ENCODE results near the gene ZNF490. TPM values are rescaled to one million over a fixed set of nuclear protein-coding genes. Genes with fewer than 3 reads are reported as not detected.

Gene ZNF490
- total RNA-seq, 4 donors from 2014 or later = 5.1 to 8.6 (median 6.7) TPM

- ATAC-seq = no peak
- no peaks in the 10 kb centered on the region for H3K27me3 ChIP-seq
- H3K36me3 ChIP-seq = peaks cover 0 to 64% of the 10 kb centered on the region in 2 donors
- 74 to 79% methylated on average over 2 to 3 of the region's 3 CpGs for WGBS, 2 donors (ENCODE audit: low coverage in 1 of 2)
- H3K4me1 ChIP-seq = peaks cover 0 to 29% (median 8%) of the 10 kb centered on the region in 3 donors
- H3K27ac ChIP-seq = no peak overlapping the region
- no peak overlapping the region for H3K4me3 ChIP-seq
- H3K9me3 ChIP-seq = no peaks in the 10 kb centered on the region
- TF ChIP-seq CTCF (IDR thresholded peaks at IDR 0.05) (no peak), EP300 (IDR thresholded peaks at IDR 0.05) (no peak), POLR2A (IDR thresholded peaks at IDR 0.05) (no peak), POLR2AphosphoS5 (IDR thresholded peaks at IDR 0.05) (no peak)
Measured at GRCh38 chr19:12607631-12608030, 3.0 kb downstream of the ZNF490 start.

- peaks cover 0 to 66% of the 10 kb centered on the region in 2 donors for H3K36me3 ChIP-seq
- H3K4me1 ChIP-seq = peaks cover 0 to 21% (median 8%) of the 10 kb centered on the region in 3 donors
- no peaks in the 10 kb centered on the region for H3K9me3 ChIP-seq
- H3K4me3 ChIP-seq = no peak overlapping the region
- no peak for ATAC-seq
- 89% methylated on average over 1 of the region's 1 CpG; no CpG with 5 or more reads in 1 of the 2 donors for WGBS, 2 donors (ENCODE audit: low coverage in 1 of 2)
- no peak overlapping the region for H3K27ac ChIP-seq
- no peaks in the 10 kb centered on the region for H3K27me3 ChIP-seq
- no peak for TF ChIP-seq POLR2AphosphoS5 (IDR thresholded peaks at IDR 0.05)
- TF ChIP-seq POLR2A (IDR thresholded peaks at IDR 0.05) = no peak
Measured at GRCh38 chr19:12606796-12607195, 3.8 kb downstream of the ZNF490 start.

GRCh38 chr19:12603714-12604113 lies 6.9 kb downstream of the ZNF490 start:
- Histone ChIP-seq H3K4me3 (no peak overlapping the region), H3K27me3 (no peaks in the 10 kb centered on the region), H3K9me3 (no peaks in the 10 kb centered on the region), H3K36me3 (peaks cover 0 to 82% of the 10 kb centered on the region in 2 donors), H3K4me1 (peaks cover 0 to 4% (median 0%) of the 10 kb centered on the region in 3 donors), H3K27ac (no peak overlapping the region)
- 75% methylated on average over 1 of the region's 1 CpG; no CpG with 5 or more reads in 1 of the 2 donors for WGBS, 2 donors (ENCODE audit: low coverage in 1 of 2)
- TF ChIP-seq EP300 (IDR thresholded peaks at IDR 0.05) = no peak
- no peak for TF ChIP-seq POLR2A (IDR thresholded peaks at IDR 0.05)
- TF ChIP-seq POLR2AphosphoS5 (IDR thresholded peaks at IDR 0.05) = no peak
- no peak for TF ChIP-seq CTCF (IDR thresholded peaks at IDR 0.05)
- ATAC-seq = no peak

- WGBS, 2 donors (ENCODE audit: low coverage in 1 of 2) = 75 to 81% methylated on average over 8 to 10 of the region's 11 CpGs
- Histone ChIP-seq H3K27ac (no peak overlapping the region), H3K4me1 (no peaks in the 10 kb centered on the region), H3K9me3 (no peaks in the 10 kb centered on the region), H3K27me3 (no peaks in the 10 kb centered on the region), H3K4me3 (no peak overlapping the region), H3K36me3 (peaks cover 0 to 52% of the 10 kb centered on the region in 2 donors)
- ATAC-seq = no peak
- TF ChIP-seq EP300 (IDR thresholded peaks at IDR 0.05) (no peak), CTCF (IDR thresholded peaks at IDR 0.05) (no peak), POLR2AphosphoS5 (IDR thresholded peaks at IDR 0.05) (no peak), POLR2A (IDR thresholded peaks at IDR 0.05) (no peak)
Measured at GRCh38 chr19:12597594-12597993, 13.0 kb downstream of the ZNF490 start.

GRCh38 chr19:12596927-12597548 lies 13.6 kb downstream of the ZNF490 start:
- 53 to 69% methylated on average over 10 to 17 of the region's 38 CpGs for WGBS, 2 donors (ENCODE audit: low coverage in 1 of 2)
- Histone ChIP-seq H3K27me3 (no peaks in the 10 kb centered on the region), H3K27ac (no peak overlapping the region), H3K9me3 (no peaks in the 10 kb centered on the region), H3K4me3 (no peak overlapping the region), H3K36me3 (peaks cover 0 to 47% of the 10 kb centered on the region in 2 donors), H3K4me1 (no peaks in the 10 kb centered on the region)
- TF ChIP-seq POLR2A (IDR thresholded peaks at IDR 0.05) = no peak
- no peak for TF ChIP-seq CTCF (IDR thresholded peaks at IDR 0.05)
- TF ChIP-seq EP300 (IDR thresholded peaks at IDR 0.05) = no peak
- no peak for TF ChIP-seq POLR2AphosphoS5 (IDR thresholded peaks at IDR 0.05)
- ATAC-seq = no peak
